ENCODE data around the gene PAWR.

PAWR gene

GRCh38 chr12:79624378-79624777 is 66.4 kb downstream of the PAWR start:
- H3K36me3 ChIP-seq (ENCODE audit: insufficient read depth, low read length), result no peaks in the 10 kb centered on the region; the same call in 1 of the 2 replicates
- peaks cover 25% of the 10 kb centered on the region for H3K79me2 ChIP-seq (ENCODE audit: control insufficient read depth, insufficient read depth, low read length, unreplicated experiment)
- H3K27me3 ChIP-seq (ENCODE audit: insufficient read depth, low read length), result no peaks in the 10 kb centered on the region
- H2AFZ ChIP-seq (ENCODE audit: low read length, unreplicated experiment), result no peak overlapping the region
- H3K4me1 ChIP-seq (ENCODE audit: control insufficient read depth, insufficient read depth, low read length, unreplicated experiment), result peaks cover 4% of the 10 kb centered on the region
- no peak overlapping the region for H3K27ac ChIP-seq (ENCODE audit: low read depth, low read length)
- H3K4me3 ChIP-seq (ENCODE audit: low read depth, low read length), result no peak overlapping the region

GRCh38 chr12:79619872-79620562 is 70.7 kb downstream of the PAWR start:
- peaks cover 22% of the 10 kb centered on the region for H3K79me2 ChIP-seq (ENCODE audit: control insufficient read depth, insufficient read depth, low read length, unreplicated experiment)
- H3K4me3 ChIP-seq (ENCODE audit: low read depth, low read length), result no peak overlapping the region
- H3K36me3 ChIP-seq (ENCODE audit: insufficient read depth, low read length), result peaks cover 3% of the 10 kb centered on the region; the same call in 1 of the 2 replicates
- H2AFZ ChIP-seq (ENCODE audit: low read length, unreplicated experiment), result no peak overlapping the region
- H3K27me3 ChIP-seq (ENCODE audit: insufficient read depth, low read length), result no peaks in the 10 kb centered on the region
- peaks cover 7% of the 10 kb centered on the region for H3K4me1 ChIP-seq (ENCODE audit: control insufficient read depth, insufficient read depth, low read length, unreplicated experiment)
- no peak overlapping the region for H3K27ac ChIP-seq (ENCODE audit: low read depth, low read length)

GRCh38 chr12:79618848-79619404 is 71.8 kb downstream of the PAWR start:
- peaks cover 14% of the 10 kb centered on the region for H3K4me1 ChIP-seq (ENCODE audit: control insufficient read depth, insufficient read depth, low read length, unreplicated experiment)
- H2AFZ ChIP-seq (ENCODE audit: low read length, unreplicated experiment), result no peak overlapping the region
- no peak overlapping the region for H3K27ac ChIP-seq (ENCODE audit: low read depth, low read length)
- peak overlapping the region; percentile 35; the same call in 1 of the 2 replicates for H3K4me3 ChIP-seq (ENCODE audit: low read depth, low read length)
- peaks cover 18% of the 10 kb centered on the region for H3K79me2 ChIP-seq (ENCODE audit: control insufficient read depth, insufficient read depth, low read length, unreplicated experiment)
- no peaks in the 10 kb centered on the region for H3K27me3 ChIP-seq (ENCODE audit: insufficient read depth, low read length)
- peaks cover 3% of the 10 kb centered on the region; the same call in 1 of the 2 replicates for H3K36me3 ChIP-seq (ENCODE audit: insufficient read depth, low read length)

GRCh38 chr12:79617696-79618095 is 73.1 kb downstream of the PAWR start:
- H3K4me3 ChIP-seq (ENCODE audit: low read depth, low read length), result no peak overlapping the region
- H3K27me3 ChIP-seq (ENCODE audit: insufficient read depth, low read length), result no peaks in the 10 kb centered on the region
- peaks cover 12% of the 10 kb centered on the region for H3K79me2 ChIP-seq (ENCODE audit: control insufficient read depth, insufficient read depth, low read length, unreplicated experiment)
- no peak overlapping the region for H2AFZ ChIP-seq (ENCODE audit: low read length, unreplicated experiment)
- H3K27ac ChIP-seq (ENCODE audit: low read depth, low read length), result no peak overlapping the region
- peaks cover 9% of the 10 kb centered on the region; the same call in 1 of the 2 replicates for H3K36me3 ChIP-seq (ENCODE audit: insufficient read depth, low read length)
- H3K4me1 ChIP-seq (ENCODE audit: control insufficient read depth, insufficient read depth, low read length, unreplicated experiment), result peaks cover 14% of the 10 kb centered on the region

- peaks cover 14% of the 10 kb centered on the region for H3K4me1 ChIP-seq (ENCODE audit: control insufficient read depth, insufficient read depth, low read length, unreplicated experiment)
- no peak overlapping the region for H3K27ac ChIP-seq (ENCODE audit: low read depth, low read length)
- H3K79me2 ChIP-seq (ENCODE audit: control insufficient read depth, insufficient read depth, low read length, unreplicated experiment), result peaks cover 9% of the 10 kb centered on the region
- H3K4me3 ChIP-seq (ENCODE audit: low read depth, low read length), result no peak overlapping the region
- H3K27me3 ChIP-seq (ENCODE audit: insufficient read depth, low read length), result no peaks in the 10 kb centered on the region
- no peak overlapping the region for H2AFZ ChIP-seq (ENCODE audit: low read length, unreplicated experiment)
- peaks cover 9% of the 10 kb centered on the region; the same call in 1 of the 2 replicates for H3K36me3 ChIP-seq (ENCODE audit: insufficient read depth, low read length)
Observed at GRCh38 chr12:79615596-79616560, 74.9 kb downstream of the PAWR start.

GRCh38 chr12:79614730-79615129 is 76.0 kb downstream of the PAWR start:
- H2AFZ ChIP-seq (ENCODE audit: low read length, unreplicated experiment), result no peak overlapping the region
- H3K36me3 ChIP-seq (ENCODE audit: insufficient read depth, low read length), result peaks cover 20% of the 10 kb centered on the region; the same call in 1 of the 2 replicates
- H3K4me1 ChIP-seq (ENCODE audit: control insufficient read depth, insufficient read depth, low read length, unreplicated experiment), result peaks cover 14% of the 10 kb centered on the region
- no peak overlapping the region for H3K27ac ChIP-seq (ENCODE audit: low read depth, low read length)
- no peak overlapping the region for H3K4me3 ChIP-seq (ENCODE audit: low read depth, low read length)
- H3K79me2 ChIP-seq (ENCODE audit: control insufficient read depth, insufficient read depth, low read length, unreplicated experiment), result peaks cover 7% of the 10 kb centered on the region
- H3K27me3 ChIP-seq (ENCODE audit: insufficient read depth, low read length), result no peaks in the 10 kb centered on the region

- no peaks in the 10 kb centered on the region for H3K27me3 ChIP-seq (ENCODE audit: insufficient read depth, low read length)
- H3K4me3 ChIP-seq (ENCODE audit: low read depth, low read length), result no peak overlapping the region
- no peak overlapping the region for H2AFZ ChIP-seq (ENCODE audit: low read length, unreplicated experiment)
- H3K79me2 ChIP-seq (ENCODE audit: control insufficient read depth, insufficient read depth, low read length, unreplicated experiment), result peaks cover 10% of the 10 kb centered on the region
- H3K4me1 ChIP-seq (ENCODE audit: control insufficient read depth, insufficient read depth, low read length, unreplicated experiment), result no peaks in the 10 kb centered on the region
- H3K27ac ChIP-seq (ENCODE audit: low read depth, low read length), result no peak overlapping the region
- no peaks in the 10 kb centered on the region for H3K36me3 ChIP-seq (ENCODE audit: insufficient read depth, low read length)
Observed at GRCh38 chr12:79601908-79602307, 88.9 kb downstream of the PAWR start.

- H3K4me3 ChIP-seq (ENCODE audit: low read depth, low read length), result no peak overlapping the region
- H3K27ac ChIP-seq (ENCODE audit: low read depth, low read length), result no peak overlapping the region
- no peaks in the 10 kb centered on the region for H3K27me3 ChIP-seq (ENCODE audit: insufficient read depth, low read length)
- no peaks in the 10 kb centered on the region; the same call in 1 of the 2 replicates for H3K36me3 ChIP-seq (ENCODE audit: insufficient read depth, low read length)
- H3K79me2 ChIP-seq (ENCODE audit: control insufficient read depth, insufficient read depth, low read length, unreplicated experiment), result peaks cover 3% of the 10 kb centered on the region
- H3K4me1 ChIP-seq (ENCODE audit: control insufficient read depth, insufficient read depth, low read length, unreplicated experiment), result no peaks in the 10 kb centered on the region
- no peak overlapping the region for H2AFZ ChIP-seq (ENCODE audit: low read length, unreplicated experiment)
Observed at GRCh38 chr12:79597910-79598309, 92.9 kb downstream of the PAWR start.

- Histone ChIP-seq H3K4me1 (ENCODE audit: control insufficient read depth, insufficient read depth, low read length, unreplicated experiment) (no peaks in the 10 kb centered on the region), H3K36me3 (ENCODE audit: insufficient read depth, low read length) (no peaks in the 10 kb centered on the region; the same call in 1 of the 2 replicates), H3K27me3 (ENCODE audit: insufficient read depth, low read length) (no peaks in the 10 kb centered on the region), H3K79me2 (ENCODE audit: control insufficient read depth, insufficient read depth, low read length, unreplicated experiment) (no peaks in the 10 kb centered on the region), H3K4me3 (ENCODE audit: low read depth, low read length) (no peak overlapping the region), H2AFZ (ENCODE audit: low read length, unreplicated experiment) (no peak overlapping the region), H3K27ac (ENCODE audit: low read depth, low read length) (no peak overlapping the region)
Observed at GRCh38 chr12:79596719-79597350, 93.9 kb downstream of the PAWR start.

GRCh38 chr12:79595273-79595672 is 95.5 kb downstream of the PAWR start:
- H3K27ac ChIP-seq (ENCODE audit: low read depth, low read length), result no peak overlapping the region
- H3K4me1 ChIP-seq (ENCODE audit: control insufficient read depth, insufficient read depth, low read length, unreplicated experiment), result no peaks in the 10 kb centered on the region
- no peak overlapping the region for H2AFZ ChIP-seq (ENCODE audit: low read length, unreplicated experiment)
- H3K79me2 ChIP-seq (ENCODE audit: control insufficient read depth, insufficient read depth, low read length, unreplicated experiment), result no peaks in the 10 kb centered on the region
- H3K4me3 ChIP-seq (ENCODE audit: low read depth, low read length), result no peak overlapping the region
- no peaks in the 10 kb centered on the region for H3K27me3 ChIP-seq (ENCODE audit: insufficient read depth, low read length)
- peaks cover 3% of the 10 kb centered on the region for H3K36me3 ChIP-seq (ENCODE audit: insufficient read depth, low read length)
